Naive B cell (primary cell): ENCODE measurements around the gene ALKBH1. TPM values are rescaled to one million over a fixed set of nuclear protein-coding genes. Genes with fewer than 3 reads are reported as not detected.
A peak's percentile ranks its signal among the peaks of the same experiment; 100 is the strongest.
"Not testable (repeated sequence)": the region's sequence is repeated elsewhere in the genome, so short reads cannot be mapped to it uniquely, and the experiment has no call there.

Experiments used
- ATAC-seq, 2 donors: fragments of 150-1000 bp; cut with Tn5 transposase; 2 replicates each; pipeline ENCODE4 v1.10.0; 2021; ENCODE audit warnings: low read depth in 2 of 2, mild to moderate bottlenecking in 2 of 2, moderate library complexity in 2 of 2
- DNase-seq: peaks from one replicate; pipeline ENCODE4 v3.0.0; 2022
- H3K27ac Mint-ChIP-seq, 6 donors: one replicate each; pipeline ENCODE4 v1.8.0; 2020 to 2022; ENCODE audit warnings: mild to moderate bottlenecking in 6 of 6, mixed read lengths in 6 of 6, moderate library complexity in 5 of 6, inconsistent platforms in 2 of 6
- H3K27me3 Mint-ChIP-seq, 3 donors: one replicate each; pipeline ENCODE4 v1.8.0; 2021 to 2022; ENCODE audit warnings: mixed read lengths in 3 of 3, mild to moderate bottlenecking in 1 of 3
- H3K36me3 Mint-ChIP-seq, 2 donors: one replicate each; pipeline ENCODE4 v1.8.0; 2020 to 2022; ENCODE audit warnings: mixed read lengths in 2 of 2, inconsistent platforms in 1 of 2, mild to moderate bottlenecking in 1 of 2
- H3K4me1 Mint-ChIP-seq, 3 donors: one replicate each; pipeline ENCODE4 v1.8.0; 2020 to 2022; ENCODE audit warnings: mixed read lengths in 3 of 3, inconsistent platforms in 1 of 3, mild to moderate bottlenecking in 1 of 3, moderate library complexity in 1 of 3
- H3K4me3 Mint-ChIP-seq, 8 donors: one replicate each; pipeline ENCODE4 v1.8.0; 2020 to 2022; ENCODE audit warnings: mild to moderate bottlenecking in 8 of 8, mixed read lengths in 8 of 8, moderate library complexity in 8 of 8, inconsistent platforms in 2 of 8
- H3K9me3 Mint-ChIP-seq, 7 donors: one replicate each; pipeline ENCODE4 v1.8.0; 2020 to 2022; ENCODE audit warnings: mixed read lengths in 7 of 7, mild to moderate bottlenecking in 5 of 7, inconsistent platforms in 2 of 7, moderate library complexity in 1 of 7
- polyA plus RNA-seq, 6 donors: library from polyadenylated mRNA; unstranded; fragments of 300-500 nt; fragmentation: Illumina TruSeq; gene quantifications; one replicate each; pipeline ENCODE4 v1.2.3, GENCODE V29; 2021; ENCODE audit warnings: low read depth in 6 of 6

ALKBH1 gene
- polyA plus RNA-seq, 6 donors from 2014 or later = 5.9 to 11.4 (median 9.5) TPM

DNA sequence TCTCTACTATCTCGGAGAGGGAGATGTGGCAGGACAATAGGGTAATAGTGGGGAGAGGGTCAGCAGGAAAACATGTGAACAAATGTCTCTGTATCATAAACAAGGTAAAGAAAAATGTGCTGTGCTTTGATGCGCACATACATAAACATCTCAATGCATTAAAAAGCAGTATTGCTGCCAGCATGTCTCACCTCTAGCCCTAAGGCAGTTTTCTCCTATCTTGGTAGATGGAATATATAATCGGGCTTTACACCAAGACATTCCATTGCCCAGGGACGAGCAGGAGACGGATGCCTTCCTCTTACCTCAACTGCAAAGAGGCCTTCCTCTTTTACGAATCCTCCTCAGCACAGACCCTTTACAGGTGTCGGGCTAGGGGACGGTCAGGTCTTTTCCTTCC lies 72.4 kb downstream of the ALKBH1 start:
- not testable (repeated sequence) for ATAC-seq, H3K27me3 Mint-ChIP-seq, H3K4me3 Mint-ChIP-seq, H3K36me3 Mint-ChIP-seq, H3K4me1 Mint-ChIP-seq, H3K27ac Mint-ChIP-seq, DNase-seq, H3K9me3 Mint-ChIP-seq

DNA sequence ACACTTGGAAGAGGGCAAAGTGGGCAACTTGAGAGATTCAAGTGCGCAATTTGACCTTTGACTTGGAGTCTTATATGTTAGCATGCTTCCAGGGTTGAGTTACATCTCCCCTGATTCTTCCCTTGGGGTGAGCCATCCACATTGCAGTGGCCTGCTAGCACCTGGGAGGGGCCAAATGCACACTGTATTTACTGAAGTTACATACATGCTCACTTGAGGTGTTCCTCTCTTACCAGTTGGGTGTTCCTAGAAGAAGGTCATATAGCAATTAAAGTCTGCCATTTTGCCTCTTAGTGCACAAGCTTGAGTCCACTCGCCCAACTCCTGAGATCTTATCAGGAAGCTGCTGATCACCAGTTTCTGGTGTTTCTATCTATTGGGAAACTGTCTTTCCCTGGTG lies 77.7 kb downstream of the ALKBH1 start:
- H3K4me3 Mint-ChIP-seq = peak overlapping the region in 1 of 8 donors; percentile 65
- no peak overlapping the region for H3K27ac Mint-ChIP-seq
- DNase-seq = no peak
- peaks cover 0 to 7% (median 0%) of the 10 kb centered on the region in 3 donors for H3K27me3 Mint-ChIP-seq
- H3K4me1 Mint-ChIP-seq = no peaks in the 10 kb centered on the region
- H3K9me3 Mint-ChIP-seq = peaks cover 0 to 16% (median 7%) of the 10 kb centered on the region in 7 donors
- ATAC-seq = no peak
- H3K36me3 Mint-ChIP-seq = no peaks in the 10 kb centered on the region

- ATAC-seq (no peak), DNase-seq (no peak)
- Mint-ChIP-seq H3K36me3 (no peaks in the 10 kb centered on the region), H3K27me3 (peaks cover 0 to 7% (median 0%) of the 10 kb centered on the region in 3 donors), H3K9me3 (peaks cover 0 to 13% (median 7%) of the 10 kb centered on the region in 7 donors), H3K4me1 (no peaks in the 10 kb centered on the region), H3K27ac (no peak overlapping the region), H3K4me3 (no peak overlapping the region)
Observed at GRCh38 chr14:77625360-77625759, 82.5 kb downstream of the ALKBH1 start.

DNA sequence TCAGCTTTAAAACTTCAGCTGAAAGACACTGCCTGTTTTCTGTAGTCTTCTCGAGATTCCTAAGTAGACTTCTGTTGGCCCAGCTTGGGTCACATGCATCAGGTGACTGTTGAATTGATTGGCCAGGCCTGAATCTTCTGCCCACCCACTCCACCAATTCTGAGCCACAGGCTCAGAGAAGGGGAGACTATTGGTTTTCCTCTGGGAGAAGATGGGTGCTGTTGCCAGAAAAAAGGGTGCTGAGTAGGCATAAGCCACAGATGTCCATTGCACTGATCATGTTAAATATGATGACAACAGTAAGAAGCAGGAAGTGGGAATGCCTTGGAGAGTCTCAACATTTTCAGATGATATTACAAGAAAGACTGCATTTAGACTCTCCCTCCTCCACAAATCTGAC lies 84.6 kb downstream of the ALKBH1 start:
- no peak overlapping the region for H3K4me3 Mint-ChIP-seq
- H3K27me3 Mint-ChIP-seq = no peaks in the 10 kb centered on the region
- no peak for DNase-seq
- no peaks in the 10 kb centered on the region for H3K36me3 Mint-ChIP-seq
- no peak overlapping the region for H3K27ac Mint-ChIP-seq
- no peaks in the 10 kb centered on the region for H3K4me1 Mint-ChIP-seq
- ATAC-seq = no peak
- peaks cover 0 to 5% (median under 1%) of the 10 kb centered on the region in 7 donors for H3K9me3 Mint-ChIP-seq

Other genes with a start within 250 kb of the ALKBH1 start
- gene AHSA1, start 249.9 kb downstream of the ALKBH1 start, polyA plus RNA-seq = 100 to 1,000 TPM in 3 of 6 donors, 10 to 100 TPM in 3; 81.8 to 127 (median 104) TPM
- under 1 TPM in 1 of 6 donors, not detected in 5; 0.57 TPM for gene ISM2, start 209.2 kb downstream of the ALKBH1 start, polyA plus RNA-seq
- 10 to 100 TPM in 5 of 6 donors, 1 to 10 TPM in 1; 2.1 to 37.2 (median 32.8) TPM for gene SPTLC2, start 91.4 kb downstream of the ALKBH1 start, polyA plus RNA-seq
- gene SLIRP, start 80 bp upstream of the ALKBH1 start, polyA plus RNA-seq = 100 to 1,000 TPM; 199 to 247 (median 239) TPM
- 10 to 100 TPM; 51.9 to 89.9 (median 64.4) TPM for gene SNW1, start 53.1 kb upstream of the ALKBH1 start, polyA plus RNA-seq
- gene ADCK1, start 92.1 kb upstream of the ALKBH1 start, polyA plus RNA-seq = 1 to 10 TPM; 4.2 to 9.4 (median 5.4) TPM